Pulmonary artery endothelial cell (primary cell): ENCODE measurements around the gene TRAF1. TPM values are rescaled to one million over a fixed set of nuclear protein-coding genes. Genes with fewer than 3 reads are reported as not detected.
A peak's percentile ranks its signal among the peaks of the same experiment; 100 is the strongest.

Experiments used
- DNase-seq: peaks from one replicate; pipeline ENCODE4 v3.0.0-alpha.2; 2011; ENCODE audit warnings: low read depth, low spot score
- total RNA-seq: library from RNA; depleted of rRNA; stranded (reverse); fragments of >200 nt; gene quantifications from 2 replicates; pipeline ENCODE4 v1.2.3, GENCODE V29; 2014

Gene TRAF1
- total RNA-seq, 1 donor from 2014 or later = 1.7 TPM

- no peak for DNase-seq
Observed at GRCh38 chr9:120910643-120911042, 16.0 kb downstream of the TRAF1 start.

GRCh38 chr9:120909904-120910303 lies 16.7 kb downstream of the TRAF1 start:
- no peak for DNase-seq

GRCh38 chr9:120905315-120906164 lies 21.1 kb downstream of the TRAF1 start:
- no peak for DNase-seq

GRCh38 chr9:120904978-120905301 lies 21.7 kb downstream of the TRAF1 start:
- no peak for DNase-seq

- no peak for DNase-seq
Observed at GRCh38 chr9:120904061-120904977, 22.3 kb downstream of the TRAF1 start.

GRCh38 chr9:120902569-120903535 lies 23.7 kb downstream of the TRAF1 start:
- no peak for DNase-seq

- DNase-seq = no peak
Observed at GRCh38 chr9:120901755-120902568, 24.6 kb downstream of the TRAF1 start.

- no peak for DNase-seq
Observed at GRCh38 chr9:120900824-120901223, 25.8 kb downstream of the TRAF1 start.

GRCh38 chr9:120899490-120900068 lies 27.0 kb downstream of the TRAF1 start:
- DNase-seq = no peak

- DNase-seq = no peak
Observed at GRCh38 chr9:120898396-120898795, 28.2 kb downstream of the TRAF1 start.

- DNase-seq = no peak
Observed at GRCh38 chr9:120895951-120896350, 30.6 kb downstream of the TRAF1 start.

GRCh38 chr9:120894321-120895148 lies 32.1 kb downstream of the TRAF1 start:
- DNase-seq = no peak

- DNase-seq = no peak
Observed at GRCh38 chr9:120893611-120894307, 32.8 kb downstream of the TRAF1 start.

- DNase-seq = peak; percentile 92
Observed at GRCh38 chr9:120892748-120893610, 33.6 kb downstream of the TRAF1 start.

- DNase-seq = no peak
Observed at GRCh38 chr9:120891884-120892747, 34.5 kb downstream of the TRAF1 start.

GRCh38 chr9:120891245-120891883 lies 35.2 kb downstream of the TRAF1 start:
- no peak for DNase-seq
